K562 (cell line): Measurements from ENCODE around the gene PGAP2. TPM values are rescaled to one million over a fixed set of nuclear protein-coding genes. Genes with fewer than 3 reads are reported as not detected.
A peak's percentile ranks its signal among the peaks of the same experiment; 100 is the strongest.

Experiments
- ARID2 ChIP-seq: fragments of 450-650 bp; IDR thresholded peaks from 2 replicates; pipeline ENCODE4 v1.6.1; 2017; ENCODE audit warnings: antibody characterized with exemption, mild to moderate bottlenecking
- CCAR2 ChIP-seq: fragments of 200-400 bp; formaldehyde crosslinking; IDR thresholded peaks from 2 replicates; pipeline ENCODE4 v1.6.1; 2017; ENCODE audit warnings: mild to moderate bottlenecking, low read depth, low read length
- CGGBP1 ChIP-seq: fragments of 250-450 bp; sonication (Bioruptor Pico); IDR thresholded peaks from 2 replicates; pipeline ENCODE4 v1.9.0; 2021; ENCODE audit warnings: mild to moderate bottlenecking
- GATAD2B ChIP-seq: fragments of 450-650 bp; IDR thresholded peaks from 2 replicates; pipeline ENCODE4 v1.6.1; 2017; ENCODE audit warnings: mild to moderate bottlenecking, borderline replicate concordance
- GTF2E2 ChIP-seq: fragments of 200-800 bp; sonication (Bioruptor generic); IDR thresholded peaks from 2 replicates; pipeline ENCODE4 v1.6.1; 2016; ENCODE audit warnings: missing genetic modification characterization, missing compliant biosample characterization
- HMG20B ChIP-seq: fragments of 250-450 bp; sonication (Bioruptor Pico); IDR thresholded peaks from 2 replicates; pipeline ENCODE4 v1.5.0; 2021; ENCODE audit warnings: mild to moderate bottlenecking
- HNRNPUL1 ChIP-seq: fragments of 200-400 bp; formaldehyde crosslinking; IDR thresholded peaks from 2 replicates; pipeline ENCODE4 v1.6.1; 2017; ENCODE audit warnings: low read length
- IFI16 ChIP-seq: fragments of 250-450 bp; sonication (Bioruptor Pico); IDR thresholded peaks from 2 replicates; pipeline ENCODE4 v2.1.2; 2022; ENCODE audit warnings: mild to moderate bottlenecking, inconsistent platforms
- KLF6 ChIP-seq: fragments of 250-450 bp; sonication (Bioruptor Pico); IDR thresholded peaks from 2 replicates; pipeline ENCODE4 v1.4.0; 2020; ENCODE audit warnings: mild to moderate bottlenecking, moderate library complexity, borderline replicate concordance
- MCM5 ChIP-seq: fragments of 450-650 bp; IDR thresholded peaks from 2 replicates; pipeline ENCODE4 v1.6.1; 2016; ENCODE audit warnings: low read depth
- MED1 ChIP-seq: sonication (generic); formaldehyde crosslinking; IDR thresholded peaks from 2 replicates; pipeline ENCODE4 v1.8.1; 2023; ENCODE audit warnings: missing genetic modification reagents, borderline replicate concordance
- MTA3 ChIP-seq: fragments of 450-650 bp; formaldehyde crosslinking; IDR thresholded peaks from 2 replicates; pipeline ENCODE4 v1.6.1; 2017; ENCODE audit warnings: mild to moderate bottlenecking, borderline replicate concordance
- MXI1 ChIP-seq: IDR thresholded peaks from 2 replicates; pipeline ENCODE4 v1.6.1; 2011; ENCODE audit warnings: low read depth, mild to moderate bottlenecking, improper control_type of control experiment, low read length
- NR2C2 ChIP-seq, 2 experiments: fragments of 200-800 bp in 1 of 2; sonication (Bioruptor generic) in 1 of 2; sonication (generic) in 1 of 2; formaldehyde crosslinking in 1 of 2; IDR thresholded peaks; 2 replicates each; pipeline versions ENCODE4 v1.6.1 to v1.8.0; 2016 to 2022; ENCODE audit warnings: mild to moderate bottlenecking in 1 of 2, missing compliant biosample characterization in 1 of 2, missing genetic modification characterization in 1 of 2, missing genetic modification reagents in 1 of 2
- NR2F6 ChIP-seq: fragments of 450-650 bp; formaldehyde crosslinking; IDR thresholded peaks from 2 replicates; pipeline ENCODE4 v1.4.0; 2020; ENCODE audit warnings: mild to moderate bottlenecking
- PHB ChIP-seq: fragments of 250-450 bp; sonication (Bioruptor Pico); IDR thresholded peaks from 2 replicates; pipeline ENCODE4 v1.5.0; 2021
- RREB1 ChIP-seq: fragments of 250-450 bp; sonication (Bioruptor Pico); IDR thresholded peaks from 2 replicates; pipeline ENCODE4 v1.4.0; 2020
- XRCC3 ChIP-seq: fragments of 450-650 bp; IDR thresholded peaks from 2 replicates; pipeline ENCODE4 v1.6.1; 2017; ENCODE audit warnings: mild to moderate bottlenecking, moderate library complexity
- ZBTB17 ChIP-seq: fragments of 450-650 bp; formaldehyde crosslinking; IDR thresholded peaks from 2 replicates; pipeline ENCODE4 v1.4.0; 2020; ENCODE audit warnings: mild to moderate bottlenecking
- ZNF263 ChIP-seq: sonication (generic); formaldehyde crosslinking; IDR thresholded peaks from 2 replicates; pipeline ENCODE4 v1.8.0; 2022; ENCODE audit warnings: mild to moderate bottlenecking, missing genetic modification reagents, borderline replicate concordance
- ZNF644 ChIP-seq: fragments of 200-800 bp; sonication (Bioruptor generic); IDR thresholded peaks from 2 replicates; pipeline ENCODE4 v1.6.1; 2016; ENCODE audit warnings: low read depth, missing genetic modification characterization, missing compliant biosample characterization
- polyA plus RNA-seq, 8 experiments: library from polyadenylated mRNA; depleted of rRNA in 4 of 8; stranded (reverse) in 5 of 8; unstranded in 3 of 8; fragments of >200 nt; fragmentation: Nextera tagmentation in 2 of 8; fragmentation: Illumina TruSeq in 1 of 8; extraction: Ambion mirVana in 2 of 8; extraction: Trizol in 1 of 8; gene quantifications; 2 replicates each; pipeline versions ENCODE4 v1.2.1 to v1.2.3, GENCODE V29; 2011 to 2014; ENCODE audit warnings: inconsistent platforms in 1 of 8, missing spikeins in 1 of 8
- total RNA-seq, 7 experiments: library from RNA; depleted of rRNA in 6 of 7; stranded (reverse); fragments of >200 nt in 6 of 7; fragmentation: Illumina TruSeq in 2 of 7; extraction: Trizol in 2 of 7; gene quantifications; 2 replicates each; pipeline versions ENCODE4 v1.2.1 to v1.2.3, GENCODE V29; 2011 to 2021; ENCODE audit warnings: low replicate concordance in 1 of 7
- TF ChIP-seq, protein P1 (sequence below): fragments of 250-450 bp; sonication (Bioruptor Pico); IDR thresholded peaks from 2 replicates; pipeline ENCODE4 v1.9.0; 2021; ENCODE audit warnings: mild to moderate bottlenecking, inconsistent platforms

Gene PGAP2
- total and polyA plus RNA-seq, 9 of the 15 experiments (the other 6 are each of a cell fraction or from before 2014, with no cell fraction given) = 17.9 to 47.2 (median 33.7) TPM

DNA sequence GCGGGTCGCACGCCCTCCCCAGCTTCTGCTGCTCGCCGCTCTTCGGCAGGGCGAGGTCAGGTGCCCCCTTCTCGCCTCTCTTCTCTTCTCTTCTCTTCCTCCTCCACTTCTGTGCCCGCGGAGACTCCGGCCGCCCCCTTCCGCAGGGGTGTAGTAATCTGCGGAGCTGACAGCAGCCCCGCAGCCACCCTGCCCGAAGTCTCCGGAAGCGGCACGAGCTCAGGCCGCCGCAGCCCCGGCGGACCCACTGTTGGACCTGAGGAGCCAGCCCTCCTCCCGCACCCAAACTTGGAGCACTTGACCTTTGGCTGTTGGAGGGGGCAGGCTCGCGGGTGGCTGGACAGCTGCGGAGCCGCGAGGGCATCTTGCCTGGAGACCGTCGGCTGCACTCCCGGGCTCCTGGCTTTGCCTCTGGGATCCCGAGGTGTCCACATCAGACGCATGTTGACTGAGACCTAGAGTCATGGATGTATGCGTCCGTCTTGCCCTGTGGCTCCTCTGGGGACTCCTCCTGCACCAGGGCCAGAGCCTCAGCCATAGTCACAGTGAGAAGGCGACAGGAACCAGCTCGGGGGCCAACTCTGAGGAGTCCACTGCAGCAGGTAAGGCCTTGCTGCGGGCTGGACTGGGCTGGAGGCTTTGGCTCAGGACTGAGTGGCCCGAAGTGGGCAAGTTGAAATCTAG lies 47.6 kb downstream of the PGAP2 start (continued):
- TF ChIP-seq, protein P1, sequence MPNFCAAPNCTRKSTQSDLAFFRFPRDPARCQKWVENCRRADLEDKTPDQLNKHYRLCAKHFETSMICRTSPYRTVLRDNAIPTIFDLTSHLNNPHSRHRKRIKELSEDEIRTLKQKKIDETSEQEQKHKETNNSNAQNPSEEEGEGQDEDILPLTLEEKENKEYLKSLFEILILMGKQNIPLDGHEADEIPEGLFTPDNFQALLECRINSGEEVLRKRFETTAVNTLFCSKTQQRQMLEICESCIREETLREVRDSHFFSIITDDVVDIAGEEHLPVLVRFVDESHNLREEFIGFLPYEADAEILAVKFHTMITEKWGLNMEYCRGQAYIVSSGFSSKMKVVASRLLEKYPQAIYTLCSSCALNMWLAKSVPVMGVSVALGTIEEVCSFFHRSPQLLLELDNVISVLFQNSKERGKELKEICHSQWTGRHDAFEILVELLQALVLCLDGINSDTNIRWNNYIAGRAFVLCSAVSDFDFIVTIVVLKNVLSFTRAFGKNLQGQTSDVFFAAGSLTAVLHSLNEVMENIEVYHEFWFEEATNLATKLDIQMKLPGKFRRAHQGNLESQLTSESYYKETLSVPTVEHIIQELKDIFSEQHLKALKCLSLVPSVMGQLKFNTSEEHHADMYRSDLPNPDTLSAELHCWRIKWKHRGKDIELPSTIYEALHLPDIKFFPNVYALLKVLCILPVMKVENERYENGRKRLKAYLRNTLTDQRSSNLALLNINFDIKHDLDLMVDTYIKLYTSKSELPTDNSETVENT = peak; percentile 37; the same call in 1 of the 2 replicates
- TF ChIP-seq NR2F6 (CRISPR knock-in tag) (no peak), MXI1 (no peak), HNRNPUL1 (no peak), CGGBP1 (CRISPR knock-in tag) (no peak), ZNF263 (CRISPR knock-in tag) (peak; percentile 72), RREB1 (CRISPR knock-in tag) (no peak; the same call in 1 of the 2 replicates), NR2C2 (CRISPR knock-in tag; IDR thresholded peaks at IDR 0.05) (no peak), NR2C2 (tag; IDR thresholded peaks at IDR 0.05) (peak; percentile 29), GATAD2B (no peak), IFI16 (CRISPR knock-in tag) (no peak), HMG20B (no peak), XRCC3 (no peak), ZNF644 (tag) (no peak), PHB (no peak), MCM5 (no peak), GTF2E2 (no peak), MTA3 (0 out of 2 replicates have a peak, but pooled peaks have one; percentile 15), KLF6 (CRISPR knock-in tag) (no peak), ARID2 (no peak), MED1 (no peak), ZBTB17 (CRISPR knock-in tag) (no peak), CCAR2 (no peak)
